HG02610 (cell line): Measurements from ENCODE around the gene GRIN3B.

Source experiments
- ATAC-seq: cut with Tn5 transposase; IDR thresholded peaks from one replicate; pipeline ENCODE4 v1.9.1; 2021; ENCODE audit warnings: mild to moderate bottlenecking, moderate library complexity; ENCODE audit not compliant: unreplicated experiment

GRIN3B gene

GRCh38 chr19:964116-964520 lies 36.1 kb upstream of the GRIN3B start:
- ATAC-seq, result no peak

GRCh38 chr19:964761-965694 lies 35.2 kb upstream of the GRIN3B start:
- no peak for ATAC-seq

GRCh38 chr19:966485-967088 lies 33.6 kb upstream of the GRIN3B start:
- ATAC-seq, result no peak

- ATAC-seq, result no peak
These were observed 29.5 kb upstream of the GRIN3B start for GRCh38 chr19:970695-971094.

GRCh38 chr19:971795-972194 lies 28.4 kb upstream of the GRIN3B start:
- no peak for ATAC-seq

- ATAC-seq, result no peak
These were observed 27.9 kb upstream of the GRIN3B start for GRCh38 chr19:972281-972680.

GRCh38 chr19:973726-974563 lies 26.3 kb upstream of the GRIN3B start:
- no peak for ATAC-seq

GRCh38 chr19:974564-975257 lies 25.5 kb upstream of the GRIN3B start:
- ATAC-seq, result no peak

GRCh38 chr19:976476-976875 lies 23.7 kb upstream of the GRIN3B start:
- ATAC-seq, result no peak

- ATAC-seq, result no peak
These were observed 23.2 kb upstream of the GRIN3B start for GRCh38 chr19:977058-977464.

GRCh38 chr19:979318-979741 lies 20.9 kb upstream of the GRIN3B start:
- no peak for ATAC-seq

- no peak for ATAC-seq
These were observed 19.9 kb upstream of the GRIN3B start for GRCh38 chr19:980133-980998.

GRCh38 chr19:982567-983170 lies 17.6 kb upstream of the GRIN3B start:
- peak; percentile 45 for ATAC-seq

GRCh38 chr19:984165-984967 lies 15.9 kb upstream of the GRIN3B start, which contains the start of gene WDR18:
Gene WDR18, plus strand, starts transcription at chr19:984345. Its CDS starts 9 bp downstream, at chr19:984354.
- ATAC-seq, result peak; percentile 77

- no peak for ATAC-seq
These were observed 14.1 kb upstream of the GRIN3B start for GRCh38 chr19:986083-986482.

GRCh38 chr19:988081-988480 lies 12.1 kb upstream of the GRIN3B start:
- ATAC-seq, result no peak

- ATAC-seq, result no peak
These were observed 11.7 kb upstream of the GRIN3B start for GRCh38 chr19:988510-988909.

- ATAC-seq, result no peak
These were observed 10.7 kb upstream of the GRIN3B start for GRCh38 chr19:989381-990081.
